HG02884 (cell line): Measurements from ENCODE around the gene CALR3.
"Not testable (repeated sequence)": the region's sequence is repeated elsewhere in the genome, so short reads cannot be mapped to it uniquely, and the experiment has no call there.

Experiments
- ATAC-seq: cut with Tn5 transposase; IDR thresholded peaks from one replicate; pipeline ENCODE4 v1.9.1; 2021; ENCODE audit warnings: mild to moderate bottlenecking, moderate library complexity; ENCODE audit not compliant: unreplicated experiment

Gene CALR3

GRCh38 chr19:16525751-16526481, 29.9 kb upstream of the CALR3 start:
- ATAC-seq, result no peak

GRCh38 chr19:16524991-16525734, 29.2 kb upstream of the CALR3 start:
- ATAC-seq, result no peak

GRCh38 chr19:16522559-16523377, 26.8 kb upstream of the CALR3 start:
- no peak for ATAC-seq

GRCh38 chr19:16521715-16522289, 25.8 kb upstream of the CALR3 start:
- no peak for ATAC-seq

- no peak for ATAC-seq
These were observed 25.1 kb upstream of the CALR3 start for GRCh38 chr19:16520986-16521624.

GRCh38 chr19:16520074-16520973, 24.4 kb upstream of the CALR3 start:
- no peak for ATAC-seq

- no peak for ATAC-seq
These were observed 23.3 kb upstream of the CALR3 start for GRCh38 chr19:16519230-16519687.

- ATAC-seq, result no peak
These were observed 22.7 kb upstream of the CALR3 start for GRCh38 chr19:16518483-16519229.

GRCh38 chr19:16518061-16518460, 22.1 kb upstream of the CALR3 start:
- ATAC-seq, result no peak

- ATAC-seq, result no peak
These were observed 21.1 kb upstream of the CALR3 start for GRCh38 chr19:16516923-16517610.

- no peak for ATAC-seq
These were observed 20.4 kb upstream of the CALR3 start for GRCh38 chr19:16516381-16516780.

- ATAC-seq, result no peak
These were observed 18.5 kb upstream of the CALR3 start for GRCh38 chr19:16514383-16515019.

GRCh38 chr19:16512611-16513010, 16.6 kb upstream of the CALR3 start:
- not testable (repeated sequence) for ATAC-seq

GRCh38 chr19:16509141-16510061, 13.4 kb upstream of the CALR3 start:
- no peak for ATAC-seq

- no peak for ATAC-seq
These were observed 12.6 kb upstream of the CALR3 start for GRCh38 chr19:16508546-16508945.

GRCh38 chr19:16506961-16507360, 11.0 kb upstream of the CALR3 start:
- no peak for ATAC-seq

GRCh38 chr19:16506161-16506560, 10.2 kb upstream of the CALR3 start:
- ATAC-seq, result not testable (repeated sequence)
